GM10266 (cell line): Measurements from ENCODE around the gene HLA-DRA.

Source experiments
- DNase-seq: peaks from one replicate; pipeline ENCODE4 v3.0.0; 2012; ENCODE audit errors: extremely low spot score
- CTCF ChIP-seq: IDR thresholded peaks from 2 replicates; pipeline ENCODE4 v1.5.1; 2012; ENCODE audit warnings: mild to moderate bottlenecking, low read depth; ENCODE audit not compliant: control insufficient read depth, insufficient read depth; ENCODE audit errors: missing control alignments

HLA-DRA gene

GRCh38 chr6:32439602-32440214 lies at the start of gene HLA-DRA:
Gene HLA-DRA, plus strand, starts transcription at chr6:32439887. Its CDS starts 64 bp downstream, at chr6:32439951.
- no peak for TF ChIP-seq CTCF
- DNase-seq: peak; percentile 81

- no peak for TF ChIP-seq CTCF
- no peak for DNase-seq
These were observed 48.2 kb upstream of the HLA-DRA start for GRCh38 chr6:32391505-32391904.

- no peak for TF ChIP-seq CTCF
- no peak for DNase-seq
These were observed 45.8 kb upstream of the HLA-DRA start for GRCh38 chr6:32393665-32394420.

- no peak for TF ChIP-seq CTCF
- DNase-seq: no peak
These were observed 43.7 kb upstream of the HLA-DRA start for GRCh38 chr6:32396028-32396427.

- TF ChIP-seq CTCF: no peak
- peak; percentile 67 for DNase-seq
These were observed 42.3 kb upstream of the HLA-DRA start for GRCh38 chr6:32397252-32397920.

- TF ChIP-seq CTCF: no peak
- no peak for DNase-seq
These were observed 38.3 kb upstream of the HLA-DRA start for GRCh38 chr6:32401284-32401963.
